ENCODE measurements around the gene BDKRB2.

DNA sequence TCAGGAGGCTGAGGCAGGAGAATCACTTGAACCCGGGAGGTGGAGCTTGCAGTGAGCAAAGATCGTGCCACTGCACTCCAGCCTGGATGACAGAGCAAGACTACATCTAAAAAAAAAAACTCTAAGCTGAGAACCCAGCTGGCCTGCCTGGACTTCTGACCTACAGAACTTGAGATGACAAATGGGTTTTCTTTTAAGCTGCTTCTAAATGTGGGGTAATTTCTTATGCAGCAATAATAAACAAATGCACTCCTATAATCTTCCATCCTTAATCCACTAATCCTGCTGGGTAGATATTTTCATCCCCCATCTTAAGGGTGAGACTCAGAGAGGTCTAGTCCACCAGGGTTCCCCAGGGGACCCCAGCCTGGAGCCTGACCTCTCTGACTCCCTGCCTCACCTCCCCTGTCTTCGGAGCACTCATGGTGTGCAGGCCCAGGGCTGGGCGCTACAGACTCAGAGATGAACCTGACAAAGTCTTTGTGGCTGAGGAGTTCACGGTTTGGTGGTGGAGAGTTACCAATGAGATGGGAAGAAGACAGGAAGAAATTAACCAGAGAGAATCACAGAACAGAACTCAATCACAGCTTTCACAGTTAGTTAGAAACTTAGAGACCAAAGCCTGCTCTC is 39.7 kb upstream of the BDKRB2 start:
- TF ChIP-seq, protein P1, sequence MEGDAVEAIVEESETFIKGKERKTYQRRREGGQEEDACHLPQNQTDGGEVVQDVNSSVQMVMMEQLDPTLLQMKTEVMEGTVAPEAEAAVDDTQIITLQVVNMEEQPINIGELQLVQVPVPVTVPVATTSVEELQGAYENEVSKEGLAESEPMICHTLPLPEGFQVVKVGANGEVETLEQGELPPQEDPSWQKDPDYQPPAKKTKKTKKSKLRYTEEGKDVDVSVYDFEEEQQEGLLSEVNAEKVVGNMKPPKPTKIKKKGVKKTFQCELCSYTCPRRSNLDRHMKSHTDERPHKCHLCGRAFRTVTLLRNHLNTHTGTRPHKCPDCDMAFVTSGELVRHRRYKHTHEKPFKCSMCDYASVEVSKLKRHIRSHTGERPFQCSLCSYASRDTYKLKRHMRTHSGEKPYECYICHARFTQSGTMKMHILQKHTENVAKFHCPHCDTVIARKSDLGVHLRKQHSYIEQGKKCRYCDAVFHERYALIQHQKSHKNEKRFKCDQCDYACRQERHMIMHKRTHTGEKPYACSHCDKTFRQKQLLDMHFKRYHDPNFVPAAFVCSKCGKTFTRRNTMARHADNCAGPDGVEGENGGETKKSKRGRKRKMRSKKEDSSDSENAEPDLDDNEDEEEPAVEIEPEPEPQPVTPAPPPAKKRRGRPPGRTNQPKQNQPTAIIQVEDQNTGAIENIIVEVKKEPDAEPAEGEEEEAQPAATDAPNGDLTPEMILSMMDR (conservative IDR thresholded peaks at IDR 0.05) = no peak
- no peak for TF ChIP-seq EZH2 (IDR thresholded peaks at IDR 0.05; ENCODE audit: low read depth)

Data from PC-9 (cell line).